Stimulated activated CD4-positive, alpha-beta T cell treated with anti-CD3 and anti-CD28 coated beads, Interleukin-4, amount 100 ng/mL, for 24 hours (primary cell): ENCODE results near the gene C4orf17.

ENCODE experiments used
- DNase-seq: peaks from one replicate; pipeline ENCODE4 v3.0.0-alpha.2; 2020

Gene C4orf17

GRCh38 chr4:99540277-99540939, 29.6 kb downstream of the C4orf17 start:
- no peak for DNase-seq

- DNase-seq, result no peak
These were observed 42.1 kb downstream of the C4orf17 start for GRCh38 chr4:99552872-99553271.

GRCh38 chr4:99563310-99564186, 52.7 kb downstream of the C4orf17 start, which contains the start of gene TRMT10A:
TRMT10A (minus strand) TSS chr4:99564039; CDS start chr4:99559338, 4,701 bp downstream.
- peak; percentile 97 for DNase-seq

- no peak for DNase-seq
These were observed 54.1 kb downstream of the C4orf17 start for GRCh38 chr4:99564921-99565320.

- DNase-seq, result no peak
These were observed 61.1 kb downstream of the C4orf17 start for GRCh38 chr4:99571883-99572282.

- DNase-seq, result no peak
These were observed 61.9 kb downstream of the C4orf17 start for GRCh38 chr4:99572527-99573240.

- DNase-seq, result no peak
These were observed 63.0 kb downstream of the C4orf17 start for GRCh38 chr4:99573735-99574368.

GRCh38 chr4:99574530-99575324, 63.9 kb downstream of the C4orf17 start, which contains the start of gene MTTP:
MTTP (plus strand) TSS chr4:99574824; CDS start chr4:99574910, 86 bp downstream.
- no peak for DNase-seq

- no peak for DNase-seq
These were observed 67.9 kb downstream of the C4orf17 start for GRCh38 chr4:99578714-99579113.

- no peak for DNase-seq
These were observed 74.7 kb downstream of the C4orf17 start for GRCh38 chr4:99585516-99585915.

GRCh38 chr4:99586322-99586721, 75.5 kb downstream of the C4orf17 start:
- DNase-seq, result no peak

GRCh38 chr4:99586797-99587196, 76.0 kb downstream of the C4orf17 start:
- DNase-seq, result no peak

- no peak for DNase-seq
These were observed 76.5 kb downstream of the C4orf17 start for GRCh38 chr4:99587309-99587708.

- no peak for DNase-seq
These were observed 77.0 kb downstream of the C4orf17 start for GRCh38 chr4:99587803-99588202.

GRCh38 chr4:99591757-99592156, 80.9 kb downstream of the C4orf17 start:
- DNase-seq, result no peak
